GM12891 (cell line): Measurements from ENCODE around the gene ITGA1.

Experiments
- PAX5 ChIP-seq: IDR thresholded peaks from 2 replicates; pipeline ENCODE4 v1.6.1; 2011; ENCODE audit warnings: low read length, moderate library complexity, mild to moderate bottlenecking; ENCODE audit not compliant: insufficient read depth, severe bottlenecking
- POLR2A ChIP-seq: IDR thresholded peaks from 2 replicates; pipeline ENCODE4 v1.6.1; 2011; ENCODE audit warnings: low read depth, low read length, control low read depth
- POLR2AphosphoS5 ChIP-seq: IDR thresholded peaks from 2 replicates; pipeline ENCODE4 v1.6.1; 2011; ENCODE audit warnings: low read depth, low read length, control low read depth
- POU2F2 ChIP-seq: IDR thresholded peaks from 2 replicates; pipeline ENCODE4 v1.6.1; 2011; ENCODE audit warnings: low read depth, mild to moderate bottlenecking, control low read depth, low read length, moderate library complexity
- SPI1 ChIP-seq: IDR thresholded peaks from 2 replicates; pipeline ENCODE4 v1.6.1; 2011; ENCODE audit warnings: low read depth, low read length, control low read depth
- TAF1 ChIP-seq: IDR thresholded peaks from 2 replicates; pipeline ENCODE4 v1.6.1; 2011; ENCODE audit warnings: low read depth, low read length, control low read depth

GRCh38 chr5:52956915-52957747 lies 169.4 kb downstream of the ITGA1 start:
- TF ChIP-seq POLR2A (no peak), TAF1 (no peak), POLR2AphosphoS5 (no peak), SPI1 (no peak), PAX5 (no peak), POU2F2 (no peak)
